IMR-90 (cell line): ENCODE measurements around the gene JPT1. TPM values are rescaled to one million over a fixed set of nuclear protein-coding genes. Genes with fewer than 3 reads are reported as not detected.

ENCODE experiments used
- ATAC-seq: fragments of 200-7000 bp; cut with Tn5 transposase; 2 replicates; pipeline ENCODE4 v1.9.1; 2020; ENCODE audit warnings: low read depth, mild to moderate bottlenecking, moderate library complexity
- BruUV-seq: library from RNA; stranded (reverse); fragments of 400-500 nt; replicated peaks from 2 replicates; lab custom pipeline; 2021; lab: Mats Ljungman, UMichigan
- CTCF ChIA-PET: fragments of 300-600 bp; formaldehyde crosslinking; extraction: SDS; loops from one replicate; lab custom pipeline; 2021; ENCODE audit warnings: antibody characterized with exemption; lab: Yijun Ruan, JAX
- POLR2A ChIA-PET: fragments of 300-600 bp; sonication (Branson Sonifier 250); formaldehyde crosslinking; loops from one replicate; lab custom pipeline; 2022; ENCODE audit warnings: antibody characterized with exemption; ENCODE audit not compliant: unreplicated experiment; lab: Charles Lee
- DNase-seq: peaks from one replicate; pipeline ENCODE4 v3.0.0; 2013
- H2AFZ ChIP-seq: replicated peaks from 2 replicates; pipeline ENCODE3; 2013; ENCODE audit warnings: low read length, mild to moderate bottlenecking; ENCODE audit not compliant: poor library complexity
- H2AK5ac ChIP-seq: 2 replicates; pipeline ENCODE4 v1.6.1; 2013; ENCODE audit warnings: low read depth, low read length, inconsistent platforms
- H2AK9ac ChIP-seq: replicated peaks from 2 replicates; pipeline ENCODE3; 2013; ENCODE audit warnings: mild to moderate bottlenecking, low read depth, low read length, moderate library complexity; ENCODE audit not compliant: poor library complexity
- H2BK120ac ChIP-seq: 2 replicates; pipeline ENCODE4 v1.6.1; 2013; ENCODE audit warnings: low read depth, low read length, inconsistent platforms
- H2BK15ac ChIP-seq: 3 replicates; pipeline ENCODE4 v1.6.1; 2013; ENCODE audit warnings: low read depth, low read length, inconsistent platforms
- H2BK20ac ChIP-seq: 2 replicates; pipeline ENCODE4 v1.6.1; 2013; ENCODE audit warnings: low read depth, mild to moderate bottlenecking, inconsistent platforms, low read length, moderate library complexity
- H2BK5ac ChIP-seq: 2 replicates; pipeline ENCODE4 v1.6.1; 2013; ENCODE audit warnings: mild to moderate bottlenecking, low read depth, low read length, inconsistent platforms; ENCODE audit not compliant: poor library complexity, severe bottlenecking
- H3K14ac ChIP-seq: replicated peaks from 2 replicates; pipeline ENCODE4 v1.6.1; 2013; ENCODE audit warnings: low read depth, low read length, inconsistent platforms
- H3K18ac ChIP-seq: 2 replicates; pipeline ENCODE4 v1.6.1; 2013; ENCODE audit warnings: low read depth, low read length, control low read depth
- H3K23ac ChIP-seq: 2 replicates; pipeline ENCODE4 v1.6.1; 2013; ENCODE audit warnings: low read depth, low read length, inconsistent platforms
- H3K27ac ChIP-seq: 2 replicates; pipeline ENCODE4 v1.5.1; 2013; ENCODE audit warnings: mild to moderate bottlenecking, control low read depth, low read length; ENCODE audit not compliant: insufficient read depth
- H3K27me3 ChIP-seq: 2 replicates; pipeline ENCODE4 v1.6.1; 2013; ENCODE audit warnings: low read length; ENCODE audit not compliant: control insufficient read depth, insufficient read depth
- H3K36me3 ChIP-seq: 2 replicates; pipeline ENCODE4 v1.6.1; 2013; ENCODE audit warnings: low read length, mixed read lengths; ENCODE audit not compliant: control insufficient read depth, insufficient read depth
- H3K4ac ChIP-seq: 2 replicates; pipeline ENCODE4 v1.6.1; 2013; ENCODE audit warnings: low read depth, low read length, inconsistent platforms
- H3K4me1 ChIP-seq: 2 replicates; pipeline ENCODE4 v1.6.1; 2013; ENCODE audit warnings: low read length, mixed read lengths; ENCODE audit not compliant: control insufficient read depth, insufficient read depth
- H3K4me2 ChIP-seq: 2 replicates; pipeline ENCODE4 v1.6.1; 2013; ENCODE audit warnings: low read depth, mild to moderate bottlenecking, control low read depth, low read length, moderate library complexity
- H3K4me3 ChIP-seq: 2 replicates; pipeline ENCODE4 v1.5.1; 2013; ENCODE audit warnings: low read depth, mild to moderate bottlenecking, control low read depth, low read length, moderate library complexity; ENCODE audit not compliant: insufficient read depth
- H3K56ac ChIP-seq: 2 replicates; pipeline ENCODE4 v1.6.1; 2013; ENCODE audit warnings: low read length, inconsistent platforms; ENCODE audit not compliant: insufficient read depth; ENCODE audit errors: extremely low read depth
- H3K79me1 ChIP-seq, 2 experiments: 2 replicates each; pipeline ENCODE4 v1.6.1; 2013; ENCODE audit warnings: low read length in 2 of 2, inconsistent platforms in 1 of 2, low read depth in 1 of 2
- H3K9ac ChIP-seq: 2 replicates; pipeline ENCODE4 v1.6.1; 2013; ENCODE audit warnings: low read depth, low read length, control low read depth
- H3K9me1 ChIP-seq: 2 replicates; pipeline ENCODE4 v1.6.1; 2013; ENCODE audit warnings: low read length, inconsistent platforms; ENCODE audit not compliant: insufficient read depth
- H3K9me3 ChIP-seq: 2 replicates; pipeline ENCODE4 v1.6.1; 2013; ENCODE audit warnings: low read length; ENCODE audit not compliant: control insufficient read depth, insufficient read depth
- H4K20me1 ChIP-seq: 2 replicates; pipeline ENCODE4 v1.6.1; 2013; ENCODE audit warnings: low read length, inconsistent platforms; ENCODE audit not compliant: insufficient read depth
- H4K5ac ChIP-seq: 2 replicates; pipeline ENCODE4 v1.6.1; 2013; ENCODE audit warnings: mild to moderate bottlenecking, low read depth, low read length, control low read depth
- H4K8ac ChIP-seq, 2 experiments: 2 replicates each; pipeline ENCODE4 v1.6.1; 2013; ENCODE audit warnings: low read depth in 2 of 2, low read length in 2 of 2, control low read depth in 1 of 2, inconsistent platforms in 1 of 2
- H4K91ac ChIP-seq: 2 replicates; pipeline ENCODE4 v1.6.1; 2013; ENCODE audit warnings: low read depth, low read length, inconsistent platforms; ENCODE audit not compliant: insufficient read depth
- BHLHE40 ChIP-seq: fragments of 150-350 bp; IDR thresholded peaks from 2 replicates; pipeline ENCODE4 v1.6.1; 2016; ENCODE audit warnings: mild to moderate bottlenecking, low read depth, low read length
- CEBPB ChIP-seq: IDR thresholded peaks from 2 replicates; pipeline ENCODE4 v1.6.1; 2012; ENCODE audit warnings: low read depth, low read length, improper control_type of control experiment
- CHD1 ChIP-seq: IDR thresholded peaks from 2 replicates; pipeline ENCODE4 v1.6.1; 2012; ENCODE audit warnings: low read depth, low read length, improper control_type of control experiment
- MAFK ChIP-seq: IDR thresholded peaks from 2 replicates; pipeline ENCODE4 v1.6.1; 2012; ENCODE audit warnings: low read depth, low read length, improper control_type of control experiment
- MAZ ChIP-seq: IDR thresholded peaks from 2 replicates; pipeline ENCODE4 v1.6.1; 2012; ENCODE audit warnings: low read depth, mild to moderate bottlenecking, low read length, improper control_type of control experiment, moderate library complexity, borderline replicate concordance
- MXI1 ChIP-seq: IDR thresholded peaks from 2 replicates; pipeline ENCODE4 v1.6.1; 2012; ENCODE audit warnings: low read depth, mild to moderate bottlenecking, low read length, moderate library complexity, borderline replicate concordance
- NFE2L2 ChIP-seq: fragments of 150-350 bp; IDR thresholded peaks from 2 replicates; pipeline ENCODE4 v1.6.1; 2016; ENCODE audit warnings: low read depth, mild to moderate bottlenecking, low read length
- POLR2A ChIP-seq: IDR thresholded peaks from 2 replicates; pipeline ENCODE4 v1.6.1; 2012; ENCODE audit warnings: mild to moderate bottlenecking, low read depth, low read length
- RAD21 ChIP-seq: IDR thresholded peaks from 2 replicates; pipeline ENCODE4 v1.6.1; 2012; ENCODE audit warnings: low read length, improper control_type of control experiment
- RFX5 ChIP-seq: IDR thresholded peaks from 2 replicates; pipeline ENCODE4 v1.8.0; 2012; ENCODE audit warnings: low read depth, mild to moderate bottlenecking, low read length, moderate library complexity
- SMC3 ChIP-seq: fragments of 150-350 bp; IDR thresholded peaks from 2 replicates; pipeline ENCODE4 v1.6.1; 2016; ENCODE audit warnings: low read depth, mild to moderate bottlenecking, antibody characterized with exemption, low read length, moderate library complexity
- WGBS, 2 experiments: methylation state at CpG; one replicate each; pipeline versions ENCODE4 v1.1.5 to v1.1.7; 2013; ENCODE audit warnings: missing lambda C conversion rate in 2 of 2; ENCODE audit not compliant: insufficient read length in 1 of 2; ENCODE audit errors: extremely low coverage in 2 of 2; 5-methylcytosine and 5-hydroxymethylcytosine counted together
- dilution Hi-C: fragments of 300-500 bp; cut with HindIII; formaldehyde crosslinking; loops from one replicate; pipeline ENCODE4 v1.14.3; 2018; ENCODE audit warnings: low sequenced_read_pairs; ENCODE audit not compliant: unreplicated experiment
- in situ Hi-C: fragments of 300-500 bp; cut with MboI; formaldehyde crosslinking; loops from 3 replicates; pipeline ENCODE4 v1.14.3; 2019; ENCODE audit warnings: low sequenced_read_pairs, inconsistent platforms, mixed read lengths
- intact Hi-C: fragments of 100-400 bp; cut with micrococcal nuclease; formaldehyde crosslinking; loops from 2 replicates; pipeline ENCODE4 v1.10.0; 2022
- polyA plus RNA-seq, 3 experiments: library from polyadenylated mRNA; depleted of rRNA; stranded (reverse); fragments of >200 nt; gene quantifications; 2 replicates each; pipeline ENCODE4 v1.2.3, GENCODE V29; 2012; ENCODE audit warnings: low replicate concordance in 1 of 3
- total RNA-seq: library from RNA; depleted of rRNA; stranded (reverse); fragments of >200 nt; gene quantifications from 2 replicates; pipeline ENCODE4 v1.2.3, GENCODE V29; 2012
- TF ChIP-seq, protein P1 (sequence below): fragments of 150-350 bp; IDR thresholded peaks from 2 replicates; pipeline ENCODE4 v1.6.1; 2016; ENCODE audit warnings: low read depth, mild to moderate bottlenecking, low read length, moderate library complexity, borderline replicate concordance

Gene JPT1
- total and polyA plus RNA-seq, 2 of the 4 experiments (the other 2 are of a cell fraction) = 118 to 272 TPM

DNA sequence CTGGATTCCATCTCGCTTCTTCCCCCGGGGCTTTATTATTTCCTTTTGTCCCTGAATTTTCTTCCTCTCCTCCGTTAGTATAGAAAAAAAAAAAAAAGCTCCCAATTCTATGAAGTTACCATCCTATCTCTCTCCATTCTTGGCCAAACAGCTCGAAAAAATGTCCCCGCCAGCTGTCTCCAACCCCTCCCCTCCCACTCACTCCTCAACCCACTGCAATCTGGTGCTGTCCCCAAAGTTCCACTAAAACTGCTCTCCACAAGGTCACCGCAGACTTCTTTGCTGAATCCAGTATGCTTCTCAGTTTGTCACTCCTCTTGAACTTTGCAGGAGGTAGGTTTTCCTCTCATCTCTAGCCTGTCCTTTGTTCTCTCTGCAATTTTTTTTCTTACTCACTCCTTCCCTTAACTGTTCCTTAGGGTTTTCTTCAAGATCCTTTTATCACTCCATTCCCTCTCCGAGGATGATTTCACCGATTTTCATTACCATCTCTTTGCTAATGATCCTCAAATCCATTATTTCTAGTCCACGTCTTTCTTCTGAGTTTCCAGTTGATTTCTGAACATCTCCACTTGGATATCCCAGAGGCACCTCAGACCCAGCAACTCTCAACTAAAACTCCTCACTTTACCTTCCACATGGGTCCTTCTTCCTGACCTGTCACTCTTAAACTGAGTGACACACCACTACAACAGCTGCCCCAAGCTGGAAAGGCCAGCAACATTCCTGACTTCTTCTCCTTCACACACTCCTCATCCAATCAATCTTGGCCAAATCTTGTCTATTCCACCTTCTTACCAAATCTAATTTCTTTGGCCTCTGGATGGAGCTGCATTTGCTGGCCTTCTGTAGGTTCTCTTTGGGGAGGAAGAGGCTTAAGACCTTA is 29.9 kb upstream of the JPT1 start (continued):
- TF ChIP-seq CHD1 (no peak), RAD21 (no peak)

DNA sequence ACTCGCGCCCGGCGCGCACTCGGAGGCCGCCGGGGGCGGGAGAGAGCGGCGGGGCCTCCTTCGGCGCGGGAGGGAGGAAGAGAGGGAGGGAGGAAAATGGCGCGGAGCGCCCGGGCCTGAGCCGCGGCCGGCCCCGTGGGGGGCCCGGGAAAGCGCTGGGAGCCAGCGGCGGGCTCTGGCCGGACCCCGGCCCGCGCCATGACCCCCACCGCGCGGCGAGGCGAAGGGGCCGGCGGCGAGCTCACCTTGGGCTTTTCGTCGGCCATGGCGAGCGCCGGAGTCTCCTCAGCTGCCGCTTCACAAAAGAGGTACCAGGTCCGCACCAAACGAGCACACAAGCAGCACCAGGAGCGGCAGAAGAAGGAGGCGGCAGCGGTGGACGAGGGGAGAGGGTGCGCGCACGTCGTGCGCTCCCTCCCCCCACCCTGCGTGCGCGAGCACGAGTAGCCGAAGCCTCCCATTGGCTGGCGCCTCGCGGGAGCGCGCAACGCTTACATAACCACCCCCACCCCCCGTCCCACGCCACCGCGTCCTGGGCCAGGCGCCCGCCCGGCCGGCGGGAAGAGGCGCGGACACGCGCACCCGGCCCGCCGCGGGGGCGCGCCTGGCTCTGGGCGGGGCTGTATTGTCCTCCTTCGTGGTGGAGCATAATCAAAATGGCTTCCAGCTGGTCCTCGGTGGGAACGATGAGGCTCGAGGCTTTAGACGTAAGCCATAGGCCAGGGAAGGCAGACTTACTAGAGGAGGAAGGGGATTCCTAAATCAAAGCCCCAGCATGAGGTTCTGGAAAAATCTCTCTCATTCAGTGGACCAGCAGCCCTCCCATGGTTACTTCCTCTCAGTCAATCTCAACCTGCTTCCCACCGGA is 28.5 kb upstream of the JPT1 start, which contains the start of gene SUMO2:
SUMO2 (minus strand) TSS at position 391 of the 868 bp plus-strand sequence; CDS start at position 266, 125 bp downstream.
- intact Hi-C loops = no loop called here
- DNase-seq = peak; percentile 94
- peak within 1 kb of the TSS; percentile 98 for H3K4me3 ChIP-seq
- TF ChIP-seq SMC3 (no peak), MAZ (peak; percentile 95), RAD21 (no peak), BHLHE40 (no peak), MXI1 (0 out of 2 replicates have a peak, but pooled peaks have one; percentile 14), CEBPB (peak; percentile 73), POLR2A (peak; percentile 58; the same call in 1 of the 2 replicates), MAFK (no peak), RFX5 (peak; percentile 38; the same call in 1 of the 2 replicates), NFE2L2 (no peak), CHD1 (no peak)
- TF ChIP-seq, protein P1, sequence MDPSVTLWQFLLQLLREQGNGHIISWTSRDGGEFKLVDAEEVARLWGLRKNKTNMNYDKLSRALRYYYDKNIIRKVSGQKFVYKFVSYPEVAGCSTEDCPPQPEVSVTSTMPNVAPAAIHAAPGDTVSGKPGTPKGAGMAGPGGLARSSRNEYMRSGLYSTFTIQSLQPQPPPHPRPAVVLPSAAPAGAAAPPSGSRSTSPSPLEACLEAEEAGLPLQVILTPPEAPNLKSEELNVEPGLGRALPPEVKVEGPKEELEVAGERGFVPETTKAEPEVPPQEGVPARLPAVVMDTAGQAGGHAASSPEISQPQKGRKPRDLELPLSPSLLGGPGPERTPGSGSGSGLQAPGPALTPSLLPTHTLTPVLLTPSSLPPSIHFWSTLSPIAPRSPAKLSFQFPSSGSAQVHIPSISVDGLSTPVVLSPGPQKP = no peak

More for the DNA sequence above, 28.5 kb upstream of the JPT1 start, which contains the start of gene SUMO2:
- Histone ChIP-seq H2AFZ (peak within 1 kb of the TSS; percentile 95), H3K23ac (peak within 1 kb of the TSS; percentile 99), H4K91ac (peak within 1 kb of the TSS; percentile 98), H3K56ac (peak within 1 kb of the TSS; percentile 76), H3K9ac (peak within 1 kb of the TSS; percentile 91), H4K20me1 (peaks cover 38% of the 10 kb centered on the region), H3K4me1 (no peaks in the 10 kb centered on the region), H2BK15ac (peak within 1 kb of the TSS; percentile 43; the same call in 1 of the 3 replicates), H3K79me1 (peaks cover 3 to 29% of the 10 kb centered on the region in 2 experiments; a peak in 3 of 4 replicates), H2BK120ac (peak within 1 kb of the TSS; percentile 71), H3K9me1 (peaks cover 8% of the 10 kb centered on the region; the same call in 1 of the 2 replicates), H2BK5ac (peak within 1 kb of the TSS; percentile 96), H3K18ac (peak within 1 kb of the TSS; percentile 88), H3K27ac (peak within 1 kb of the TSS; percentile 87), H3K4ac (peak within 1 kb of the TSS; percentile 99), H2AK9ac (peak within 1 kb of the TSS; percentile 100), H3K14ac (peak within 1 kb of the TSS; percentile 99), H2BK20ac (no peak within 1 kb of the TSS; the same call in 1 of the 2 replicates), H4K5ac (peak within 1 kb of the TSS; percentile 100), H3K27me3 (no peaks in the 10 kb centered on the region), H3K36me3 (peaks cover 18% of the 10 kb centered on the region), H3K9me3 (no peaks in the 10 kb centered on the region), H3K4me2 (peak within 1 kb of the TSS; percentile 98), H4K8ac (peak within 1 kb of the TSS; percentile 95 to 100), H2AK5ac (peak within 1 kb of the TSS; percentile 90)
- dilution Hi-C loops (no loop called here), in situ Hi-C loops (no loop called here)
- ChIA-PET POLR2A (no interaction called here), CTCF (no interaction called here)
- BruUV-seq = no TSS peak
- WGBS, 2 experiments = 2% methylated on average over 45 of the region's 92 CpGs; no CpG with 5 or more reads in 1 of the 2 experiments
- peak; percentile 90 for ATAC-seq
